IMR-90 (cell line): ENCODE results near the gene GCFC2.
A peak's percentile ranks its signal among the peaks of the same experiment; 100 is the strongest.

Source experiments
- CTCF ChIP-seq: conservative IDR thresholded peaks from 2 replicates; pipeline ENCODE4 v1.5.1; 2012; ENCODE audit warnings: mild to moderate bottlenecking, low read depth, low read length, improper control_type of control experiment
- POLR2A ChIP-seq: IDR thresholded peaks from 2 replicates; pipeline ENCODE4 v1.6.1; 2012; ENCODE audit warnings: mild to moderate bottlenecking, low read depth, low read length

GRCh38 chr2:75710577-75711253 lies at the start of gene GCFC2:
- TF ChIP-seq POLR2A = peak; percentile 82
- peak; percentile 39; the same call in 1 of the 2 replicates for TF ChIP-seq CTCF
